ENCODE data around the gene ZNF394. TPM values are rescaled to one million over a fixed set of nuclear protein-coding genes. Genes with fewer than 3 reads are reported as not detected.

ZNF394 gene
- total and polyA plus RNA-seq, 9 of the 15 experiments (the other 6 are each of a cell fraction or from before 2014, with no cell fraction given) = 2.9 to 32.2 (median 24.2) TPM

DNA sequence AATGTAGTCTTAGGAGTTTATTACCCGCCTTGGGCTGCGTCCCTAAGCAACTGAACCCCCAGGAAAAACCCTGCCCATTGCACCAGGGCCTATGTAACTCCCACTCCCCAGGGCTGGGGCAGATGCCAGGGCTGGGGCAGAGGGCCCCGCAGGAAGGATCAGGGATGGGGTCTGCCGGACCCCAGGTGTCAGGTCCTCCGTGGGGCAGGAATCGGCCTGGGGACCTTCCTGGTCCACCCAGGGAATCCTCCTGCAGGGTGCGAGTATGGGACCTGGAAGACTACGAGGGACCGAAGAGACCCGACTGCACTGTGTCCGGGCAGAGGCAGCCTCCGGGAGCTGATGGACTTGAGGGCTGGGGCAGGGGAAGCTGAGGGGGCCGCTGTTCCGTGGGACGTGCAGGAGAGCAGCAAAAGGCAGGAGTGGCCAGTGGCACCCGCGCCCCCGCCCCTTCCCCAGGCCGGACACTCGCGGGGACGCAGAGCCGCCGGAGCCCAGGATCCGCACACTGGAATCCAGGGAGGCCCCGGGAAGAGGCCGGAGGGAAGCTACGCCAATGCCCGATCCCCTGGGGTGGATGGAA lies 31.7 kb downstream of the ZNF394 start:
- WGBS (ENCODE audit: insufficient coverage, low coverage, missing lambda C conversion rate) = 89% methylated on average over 23 of the region's 29 CpGs
- in situ Hi-C loops (cut with MboI) (no loop called here), intact Hi-C loops (cut with micrococcal nuclease) (no loop called here)
- Histone ChIP-seq H3K36me3 (ENCODE audit: control insufficient read depth, insufficient read depth, low read length) (peaks cover 19% of the 10 kb centered on the region), H2AFZ (ENCODE audit: low read depth, low read length) (no peak overlapping the region), H3K4me3 (no peak overlapping the region), H3K4me1 (replicated peaks in 1 of 2; ENCODE audit: control insufficient read depth in 2 of 2, insufficient read depth in 2 of 2, low read length in 2 of 2) (peaks cover 10 to 28% of the 10 kb centered on the region in 2 experiments; a peak in 4 of 5 replicates), H3K9ac (ENCODE audit: insufficient read depth in 1 of 2, low read depth in 2 of 2, low read length in 2 of 2) (no peak overlapping the region), H3K27ac (ENCODE audit: extremely low read depth, low read depth, low read length) (no peak overlapping the region), H3K27me3 (ENCODE audit: control insufficient read depth in 2 of 2, insufficient read depth in 2 of 2, low read length in 2 of 2) (no peaks in the 10 kb centered on the region), H4K20me1 (replicated peaks; ENCODE audit: control insufficient read depth, insufficient read depth, low read length) (no peaks in the 10 kb centered on the region), H3K9me3 (replicated peaks; ENCODE audit: control insufficient read depth, insufficient read depth, low read depth, low read length) (no peaks in the 10 kb centered on the region), H3K9me1 (ENCODE audit: control insufficient read depth, insufficient read depth, low read length) (no peaks in the 10 kb centered on the region), H3K79me2 (ENCODE audit: control insufficient read depth, insufficient read depth, low read length) (peaks cover 42% of the 10 kb centered on the region), H3K4me2 (ENCODE audit: insufficient read depth, low read length) (no peak overlapping the region)
- ATAC-seq (no peak), FAIRE-seq (no peak), DNase-seq (ENCODE audit: extremely low read depth in 1 of 4, low spot score in 3 of 4) (no peak)
- CTCF ChIA-PET (ENCODE audit: low intra/inter-chr PET ratio) = interaction anchor here (0.6 kb wide), 1 partner anchor 517 kb away, joined by 3 read pairs; no protein-coding TSS in a partner anchor
- POLR2A ChIA-PET = interaction anchor here (2.0 kb wide), 1 partner anchor 90 kb away, joined by 5 read pairs; the partner anchor contains the start of gene ZNF655
- TF ChIP-seq SMAD4 (CRISPR knock-in tag; conservative IDR thresholded peaks at IDR 0.05) = no peak
- TF ChIP-seq, protein P1, sequence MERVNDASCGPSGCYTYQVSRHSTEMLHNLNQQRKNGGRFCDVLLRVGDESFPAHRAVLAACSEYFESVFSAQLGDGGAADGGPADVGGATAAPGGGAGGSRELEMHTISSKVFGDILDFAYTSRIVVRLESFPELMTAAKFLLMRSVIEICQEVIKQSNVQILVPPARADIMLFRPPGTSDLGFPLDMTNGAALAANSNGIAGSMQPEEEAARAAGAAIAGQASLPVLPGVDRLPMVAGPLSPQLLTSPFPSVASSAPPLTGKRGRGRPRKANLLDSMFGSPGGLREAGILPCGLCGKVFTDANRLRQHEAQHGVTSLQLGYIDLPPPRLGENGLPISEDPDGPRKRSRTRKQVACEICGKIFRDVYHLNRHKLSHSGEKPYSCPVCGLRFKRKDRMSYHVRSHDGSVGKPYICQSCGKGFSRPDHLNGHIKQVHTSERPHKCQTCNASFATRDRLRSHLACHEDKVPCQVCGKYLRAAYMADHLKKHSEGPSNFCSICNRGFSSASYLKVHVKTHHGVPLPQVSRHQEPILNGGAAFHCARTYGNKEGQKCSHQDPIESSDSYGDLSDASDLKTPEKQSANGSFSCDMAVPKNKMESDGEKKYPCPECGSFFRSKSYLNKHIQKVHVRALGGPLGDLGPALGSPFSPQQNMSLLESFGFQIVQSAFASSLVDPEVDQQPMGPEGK (CRISPR knock-in tag; IDR thresholded peaks at IDR 0.05; ENCODE audit: borderline replicate concordance) = no peak
- no TSS peak for BruUV-seq (replicated peaks)

All from K562 (cell line).